Activated effector memory CD4-positive, alpha-beta T cell treated with anti-CD3 and anti-CD28 coated beads, Interleukin-2, amount 50 U/mL, for 16 hours (primary cell): ENCODE measurements around the gene SERPINB1.

Experiments used
- DNase-seq: peaks from one replicate; pipeline ENCODE4 v3.0.0-alpha.2; 2020

The SERPINB1 gene

DNA sequence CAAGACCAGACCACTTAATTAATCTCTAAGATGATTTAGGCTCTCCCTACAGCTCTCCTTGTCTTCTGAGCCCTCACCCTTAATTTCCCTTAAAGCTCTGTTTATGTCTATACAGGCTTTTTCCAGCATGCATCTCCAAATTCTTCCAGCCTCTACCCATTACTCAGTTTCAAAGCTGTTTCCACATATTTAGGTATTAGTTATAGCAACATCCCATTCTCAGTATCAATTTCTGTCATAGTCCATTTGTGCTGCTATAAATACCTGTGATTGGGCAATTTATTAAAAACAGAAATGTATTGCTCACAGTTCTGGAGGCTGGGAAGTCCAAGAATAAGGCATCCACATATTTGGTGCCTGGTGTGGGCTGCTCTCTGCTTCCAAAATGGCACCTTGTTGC is 2.3 kb upstream of the SERPINB1 start:
- DNase-seq, result no peak

DNA sequence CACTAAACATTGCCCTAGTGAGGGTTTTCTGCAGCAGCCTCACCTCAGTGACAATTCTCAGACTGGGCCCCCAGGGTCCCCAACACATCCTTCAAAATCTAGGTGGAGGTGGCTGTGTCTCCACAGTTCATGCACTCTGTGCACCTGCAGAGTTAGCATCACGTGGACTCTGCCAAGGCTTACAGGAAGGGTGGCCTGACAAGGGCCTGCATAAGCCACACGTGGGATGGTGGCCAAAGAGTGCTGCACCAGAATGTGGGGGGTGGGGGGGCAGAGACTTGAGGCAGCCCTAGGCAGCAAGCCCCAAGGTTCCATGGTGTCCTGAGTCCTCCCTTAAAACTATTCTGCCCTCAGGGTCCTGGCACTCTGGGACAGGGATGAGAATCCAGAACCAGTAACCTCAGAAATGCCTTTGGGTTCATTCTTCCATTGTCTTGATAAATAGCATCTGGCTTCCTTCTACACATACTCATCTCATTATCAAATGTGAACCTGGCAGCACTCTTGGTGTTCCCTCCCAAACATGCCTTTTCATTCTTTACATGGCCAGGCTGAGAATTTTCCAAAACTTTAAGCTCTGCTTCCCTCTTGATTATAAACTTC is 1.6 kb upstream of the SERPINB1 start:
- DNase-seq, result no peak

DNA sequence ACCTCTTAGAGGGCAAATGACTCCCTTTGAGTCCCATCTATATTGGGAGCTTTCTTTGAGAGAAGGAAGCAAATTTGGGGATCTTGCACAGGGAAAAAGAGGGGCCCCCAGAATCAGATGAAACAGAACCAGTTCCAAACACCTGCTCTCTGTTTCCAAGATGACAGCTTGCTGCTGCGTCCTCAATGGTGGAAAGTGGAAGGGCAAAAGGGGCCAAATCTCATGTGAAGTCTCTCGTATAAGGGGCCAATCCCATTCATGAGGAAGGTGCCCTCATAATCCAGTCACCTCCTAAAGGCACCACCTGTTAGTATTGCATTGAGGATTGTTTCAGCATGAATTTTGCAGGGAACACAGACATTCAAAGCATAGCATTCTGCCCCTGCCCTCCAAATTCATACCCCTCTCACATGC is 483 bp upstream of the SERPINB1 start:
- no peak for DNase-seq

DNA sequence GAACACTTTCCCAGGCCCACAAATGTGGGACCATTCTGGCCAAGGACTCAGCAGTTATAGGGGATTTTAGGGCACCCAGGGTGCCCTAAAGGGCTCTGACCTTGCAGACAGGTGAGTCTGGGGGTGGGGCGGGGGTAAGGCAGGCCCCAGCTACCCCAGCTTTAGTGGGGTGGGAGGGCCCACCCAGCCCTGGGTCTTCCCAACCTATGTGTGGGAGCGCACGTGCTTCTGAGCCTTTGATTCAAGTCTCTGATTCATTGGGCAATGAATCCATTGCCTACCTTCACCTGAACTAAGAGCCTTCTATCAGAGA is 958 bp downstream of the SERPINB1 start:
- DNase-seq, result no peak

DNA sequence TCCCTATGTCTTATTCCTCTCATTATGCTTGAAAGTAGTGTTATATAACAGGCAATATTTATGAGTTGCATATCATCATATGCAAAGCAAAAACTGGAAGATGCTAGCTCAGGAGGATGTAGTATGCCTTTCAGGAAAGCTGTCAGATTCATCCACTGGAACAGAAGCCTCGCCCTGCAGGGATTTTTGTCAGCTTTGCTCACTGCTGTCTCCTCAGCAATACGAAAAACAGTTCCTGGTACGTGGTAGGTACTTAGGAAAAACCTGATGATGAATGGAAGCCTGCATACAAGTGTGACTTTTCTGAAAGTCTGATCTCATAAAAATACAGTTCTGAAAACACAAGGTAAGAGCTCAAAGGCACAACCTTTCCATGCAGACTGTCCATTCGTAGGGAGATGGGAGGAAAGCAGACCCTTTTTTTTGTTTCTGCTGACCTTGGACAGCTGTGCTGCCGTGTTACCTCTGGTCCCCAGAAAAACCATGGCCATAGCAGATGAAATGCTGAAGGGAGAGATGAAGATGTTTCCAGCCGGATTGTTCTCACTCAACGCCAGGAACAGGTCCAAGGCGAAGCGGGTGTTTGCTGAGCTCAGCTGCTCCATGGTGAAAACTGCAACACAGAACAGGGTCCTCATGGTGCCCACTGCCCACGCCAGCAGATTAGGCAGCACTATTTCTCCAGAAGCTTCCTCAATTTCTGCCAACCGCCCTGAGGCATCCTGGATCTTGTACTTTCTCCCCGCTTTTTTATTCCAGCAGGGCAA is 1.5 kb downstream of the SERPINB1 start:
- no peak for DNase-seq

GRCh38 chr6:2839195-2839981 is 2.3 kb downstream of the SERPINB1 start:
- DNase-seq, result no peak

DNA sequence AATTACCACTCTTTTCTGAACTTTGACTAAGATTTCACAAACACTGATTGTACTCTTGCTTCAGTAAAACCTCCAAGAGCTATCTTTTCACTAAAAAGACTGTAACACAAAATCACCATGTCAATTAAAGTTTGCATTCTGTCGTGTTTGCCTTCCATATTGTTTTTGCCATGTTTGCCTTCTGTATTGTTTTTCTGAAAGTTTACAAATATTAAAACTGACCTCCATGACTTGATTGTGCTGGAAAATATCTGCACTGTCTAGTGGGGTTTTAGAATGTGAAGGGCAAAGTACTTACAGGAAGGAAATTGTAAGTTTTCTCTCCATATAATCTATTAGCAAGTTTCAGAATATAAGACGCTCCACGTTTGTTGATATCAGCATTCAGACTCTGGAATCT is 3.4 kb downstream of the SERPINB1 start:
- DNase-seq, result no peak

- DNase-seq, result no peak
Measured at GRCh38 chr6:2834262-2834661, 7.4 kb downstream of the SERPINB1 start.

GRCh38 chr6:2831392-2831791 is 10.3 kb downstream of the SERPINB1 start:
- no peak for DNase-seq

GRCh38 chr6:2830183-2830582 is 11.5 kb downstream of the SERPINB1 start:
- no peak for DNase-seq

- no peak for DNase-seq
Measured at GRCh38 chr6:2829253-2829652, 12.4 kb downstream of the SERPINB1 start.

DNA sequence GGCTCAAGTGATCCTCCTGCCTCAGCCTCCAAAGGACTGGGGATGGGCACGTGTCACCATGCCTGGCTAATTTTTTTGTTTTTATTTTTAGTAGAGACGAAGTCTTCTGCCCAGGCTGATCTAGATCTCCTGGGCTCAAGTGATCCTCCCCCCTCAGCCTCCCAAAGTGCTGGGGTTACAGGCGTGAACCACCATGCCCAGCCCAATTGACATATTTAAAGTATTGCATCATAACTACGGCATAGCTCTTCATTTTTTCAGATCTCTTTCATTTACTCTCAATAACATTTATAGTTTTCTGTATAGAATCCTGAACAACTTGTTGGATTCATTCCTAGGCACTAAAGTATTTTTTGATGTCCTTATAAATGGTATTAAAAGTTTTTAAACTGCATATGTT is 13.0 kb downstream of the SERPINB1 start:
- no peak for DNase-seq

GRCh38 chr6:2827142-2827541 is 14.5 kb downstream of the SERPINB1 start:
- DNase-seq, result no peak

DNA sequence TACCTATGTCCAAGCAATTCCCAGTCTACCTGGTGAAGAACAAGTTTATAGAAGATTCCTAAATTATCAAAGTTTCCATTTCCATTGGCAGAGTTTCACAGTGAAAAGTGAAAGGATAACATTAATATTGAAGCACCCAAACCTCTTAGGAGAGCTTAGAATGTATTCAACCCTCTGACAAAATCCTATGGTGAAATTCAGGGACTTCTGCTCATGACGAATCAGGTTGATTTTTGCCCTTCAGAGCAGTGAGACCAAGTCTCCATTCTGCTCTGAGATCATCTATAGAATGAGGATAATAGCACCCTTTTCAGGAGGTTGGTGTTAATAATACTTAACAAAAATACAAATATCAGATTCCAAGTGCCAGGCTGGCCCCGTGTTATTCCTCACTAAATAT is 15.5 kb downstream of the SERPINB1 start:
- DNase-seq, result no peak

DNA sequence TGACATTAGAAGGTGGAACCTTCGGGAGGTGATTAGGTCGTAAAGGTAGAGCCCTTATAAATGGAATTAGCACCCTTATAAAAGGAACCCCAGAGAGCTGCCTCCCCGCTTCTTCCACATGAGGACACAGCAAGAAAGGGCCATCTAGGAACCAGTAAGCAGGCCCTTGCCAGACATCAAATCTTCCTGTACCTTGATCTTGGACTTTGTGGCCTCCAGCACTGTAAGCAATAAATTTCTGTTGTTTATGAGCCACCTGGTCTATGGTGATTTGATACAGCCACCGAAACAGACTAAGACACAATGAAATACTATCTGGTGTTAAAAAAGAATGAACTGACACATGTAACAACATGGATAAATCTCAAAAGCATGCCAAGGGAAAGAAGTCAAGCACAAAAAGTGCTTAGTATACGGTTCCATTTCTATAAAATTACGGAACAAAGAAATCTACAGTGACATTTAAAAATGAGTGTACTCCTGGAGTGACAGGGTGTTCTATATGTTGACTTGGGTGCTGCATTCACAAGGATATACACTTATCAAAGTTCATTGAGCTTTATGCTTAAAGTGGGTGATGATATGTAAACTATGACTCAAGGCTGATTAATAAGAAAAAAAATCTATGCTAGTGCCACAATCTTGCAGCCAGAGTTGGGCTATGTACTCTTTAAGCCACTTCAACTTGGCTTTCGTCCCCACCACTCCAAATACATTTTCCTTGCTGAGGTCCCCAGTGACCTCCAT is 18.4 kb downstream of the SERPINB1 start:
- no peak for DNase-seq

DNA sequence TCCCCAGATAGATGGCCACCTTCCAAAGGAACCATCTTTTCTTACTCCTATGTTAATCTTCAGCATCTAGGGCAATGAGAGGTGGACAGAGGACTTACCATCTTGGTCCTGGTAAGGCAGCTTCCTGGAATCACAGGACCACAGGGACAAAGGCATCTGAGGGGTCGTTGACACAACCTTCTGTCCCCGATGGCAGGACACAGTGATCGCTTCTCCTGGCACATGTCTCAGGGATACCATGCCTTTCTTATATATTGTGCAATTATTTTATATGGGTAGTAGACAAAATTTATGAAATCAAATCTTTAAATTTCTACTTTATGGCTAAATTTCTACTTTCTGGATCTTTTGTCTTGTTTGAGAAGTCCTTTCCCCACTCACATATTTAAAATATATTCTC is 20.1 kb downstream of the SERPINB1 start:
- no peak for DNase-seq

DNA sequence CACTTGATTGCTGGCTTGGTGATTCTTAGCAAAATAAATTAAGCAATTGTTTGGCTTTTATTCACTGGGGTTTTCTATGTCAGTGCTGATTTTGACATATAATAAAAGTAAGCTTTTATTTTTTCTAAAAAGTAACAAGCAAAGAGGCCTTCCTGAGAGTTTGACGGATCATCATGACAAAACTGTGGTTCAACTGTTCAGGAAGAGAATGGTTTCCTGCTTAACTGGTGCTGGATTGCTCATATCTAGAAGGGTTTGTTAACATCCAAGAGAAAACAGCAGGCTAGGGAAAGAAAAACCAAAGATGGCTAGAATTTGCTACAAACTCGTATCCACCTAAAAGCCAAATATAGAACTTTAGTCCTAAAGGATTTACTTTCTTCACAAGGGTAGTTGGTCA is 21.2 kb downstream of the SERPINB1 start:
- DNase-seq, result no peak

GRCh38 chr6:2819978-2820377 is 21.7 kb downstream of the SERPINB1 start:
- no peak for DNase-seq

GRCh38 chr6:2819115-2819514 is 22.5 kb downstream of the SERPINB1 start:
- DNase-seq, result no peak

- no peak for DNase-seq
Measured at GRCh38 chr6:2818593-2818992, 23.1 kb downstream of the SERPINB1 start.

- no peak for DNase-seq
Measured at GRCh38 chr6:2817903-2818443, 23.7 kb downstream of the SERPINB1 start.

DNA sequence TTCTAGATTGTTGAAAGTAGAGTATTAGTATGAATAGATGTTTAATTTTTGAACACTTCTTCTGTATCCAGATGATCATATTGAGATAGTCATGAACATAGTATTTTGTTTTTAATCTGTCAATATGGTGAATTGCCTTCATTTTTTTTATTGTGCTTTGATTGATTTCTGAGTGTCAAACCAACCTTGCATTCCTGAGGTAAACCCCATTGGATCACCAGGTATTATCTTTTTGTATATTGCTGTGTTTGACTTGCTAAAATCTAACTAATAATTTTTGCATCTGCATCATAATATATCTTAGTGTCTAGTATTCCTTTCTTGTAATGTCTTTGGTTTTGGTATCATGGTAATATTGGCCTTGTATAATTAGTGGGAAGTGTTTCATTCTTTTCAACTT is 25.5 kb downstream of the SERPINB1 start:
- DNase-seq, result no peak

GRCh38 chr6:2812695-2813094 is 29.0 kb downstream of the SERPINB1 start:
- no peak for DNase-seq
